GM21526 (cell line): Measurements from ENCODE around the gene GTF2H1.
"Not testable (repeated sequence)": the region's sequence is repeated elsewhere in the genome, so short reads cannot be mapped to it uniquely, and the experiment has no call there.

ENCODE experiments used
- ATAC-seq: cut with Tn5 transposase; IDR thresholded peaks from one replicate; pipeline ENCODE4 v1.9.1; 2021; ENCODE audit warnings: moderate library complexity; ENCODE audit not compliant: unreplicated experiment, low FRiP score

GTF2H1 gene

GRCh38 chr11:18372201-18372600, 49.8 kb downstream of the GTF2H1 start:
- no peak for ATAC-seq

GRCh38 chr11:18374956-18375355, 52.6 kb downstream of the GTF2H1 start:
- no peak for ATAC-seq

- no peak for ATAC-seq
Observed at GRCh38 chr11:18375941-18376340, 53.6 kb downstream of the GTF2H1 start.

GRCh38 chr11:18379201-18379600, 56.8 kb downstream of the GTF2H1 start:
- ATAC-seq, result no peak

GRCh38 chr11:18383388-18384156, 61.2 kb downstream of the GTF2H1 start:
- ATAC-seq, result peak; percentile 74

GRCh38 chr11:18384157-18384641, 61.8 kb downstream of the GTF2H1 start:
- ATAC-seq, result peak; percentile 69

GRCh38 chr11:18390088-18390487, 67.7 kb downstream of the GTF2H1 start:
- ATAC-seq, result no peak

- ATAC-seq, result no peak
Observed at GRCh38 chr11:18392434-18393321, 70.3 kb downstream of the GTF2H1 start.

- ATAC-seq, result no peak
Observed at GRCh38 chr11:18393581-18394274, 71.4 kb downstream of the GTF2H1 start.

GRCh38 chr11:18394275-18394927, 72.0 kb downstream of the GTF2H1 start, which contains the start of gene LDHA:
Gene LDHA (plus strand): TSS chr11:18394563. CDS start chr11:18396843, 2,280 bp downstream.
- ATAC-seq, result peak; percentile 73

- no peak for ATAC-seq
Observed at GRCh38 chr11:18394928-18395734, 72.8 kb downstream of the GTF2H1 start.

- ATAC-seq, result peak; percentile 75
Observed at GRCh38 chr11:18395735-18396504, 73.6 kb downstream of the GTF2H1 start.

- ATAC-seq, result no peak
Observed at GRCh38 chr11:18397921-18398320, 75.6 kb downstream of the GTF2H1 start.

GRCh38 chr11:18401077-18401476, 78.7 kb downstream of the GTF2H1 start:
- ATAC-seq, result not testable (repeated sequence)

GRCh38 chr11:18404062-18404461, 81.7 kb downstream of the GTF2H1 start:
- no peak for ATAC-seq

- ATAC-seq, result not testable (repeated sequence)
Observed at GRCh38 chr11:18407400-18407799, 85.0 kb downstream of the GTF2H1 start.

- ATAC-seq, result no peak
Observed at GRCh38 chr11:18408558-18409291, 86.4 kb downstream of the GTF2H1 start.

GRCh38 chr11:18416459-18416858, 94.1 kb downstream of the GTF2H1 start:
- ATAC-seq, result no peak
